KMS-11 (cell line): ENCODE results near the gene GPR162.

ENCODE experiments used
- H2AFZ ChIP-seq: fragments of 200-600 bp; sonication (generic); 2 replicates; pipeline ENCODE4 v1.6.1; 2016; ENCODE audit warnings: antibody characterized with exemption, mixed run types, low read depth
- H3K27ac ChIP-seq: fragments of 200-600 bp; sonication (generic); 2 replicates; pipeline ENCODE4 v1.6.1; 2016; ENCODE audit warnings: mild to moderate bottlenecking, mixed run types
- H3K27me3 ChIP-seq: fragments of 200-600 bp; sonication (generic); 2 replicates; pipeline ENCODE4 v1.6.1; 2017; ENCODE audit warnings: mild to moderate bottlenecking, low read depth, mixed run types, moderate library complexity; ENCODE audit not compliant: insufficient read depth
- H3K36me3 ChIP-seq: fragments of 200-600 bp; sonication (generic); 2 replicates; pipeline ENCODE4 v1.6.1; 2017; ENCODE audit warnings: mild to moderate bottlenecking, mixed run types; ENCODE audit not compliant: insufficient read depth
- H3K4me1 ChIP-seq: fragments of 200-600 bp; sonication (generic); 2 replicates; pipeline ENCODE4 v1.6.1; 2016; ENCODE audit warnings: mild to moderate bottlenecking, low read depth, mixed run types; ENCODE audit not compliant: poor library complexity, severe bottlenecking
- H3K4me2 ChIP-seq: fragments of 200-600 bp; sonication (generic); 2 replicates; pipeline ENCODE4 v1.7.0; 2016; ENCODE audit warnings: mild to moderate bottlenecking, mixed run types
- H3K4me3 ChIP-seq: fragments of 200-600 bp; sonication (generic); IDR thresholded peaks from 2 replicates; pipeline ENCODE4 v1.6.1; 2017; ENCODE audit warnings: low read depth, low read length, mixed read lengths; ENCODE audit not compliant: insufficient read depth
- H3K79me2 ChIP-seq: fragments of 200-600 bp; sonication (generic); 2 replicates; pipeline ENCODE4 v1.6.1; 2016; ENCODE audit warnings: low read depth, mixed run types; ENCODE audit not compliant: insufficient read depth
- H3K9ac ChIP-seq: fragments of 200-600 bp; sonication (generic); 2 replicates; pipeline ENCODE4 v1.6.1; 2016; ENCODE audit warnings: mild to moderate bottlenecking, mixed run types
- H4K20me1 ChIP-seq: fragments of 200-600 bp; sonication (generic); 2 replicates; pipeline ENCODE4 v1.6.1; 2016; ENCODE audit warnings: mild to moderate bottlenecking, mixed run types; ENCODE audit not compliant: insufficient read depth
- TF ChIP-seq, protein P1 (sequence below): fragments of 200-600 bp; sonication (generic); conservative IDR thresholded peaks from 2 replicates; pipeline ENCODE4 v1.6.1; 2017; ENCODE audit warnings: low read depth, mild to moderate bottlenecking, antibody characterized with exemption, low read length, moderate library complexity, mixed read lengths

The GPR162 gene

GRCh38 chr12:6791931-6792520 is 29.6 kb upstream of the GPR162 start:
- Histone ChIP-seq H3K9ac (no peak overlapping the region), H3K4me2 (no peak overlapping the region), H3K4me3 (no peak overlapping the region), H3K36me3 (no peaks in the 10 kb centered on the region), H2AFZ (no peak overlapping the region), H3K27ac (no peak overlapping the region), H4K20me1 (no peaks in the 10 kb centered on the region), H3K79me2 (no peaks in the 10 kb centered on the region), H3K4me1 (no peaks in the 10 kb centered on the region), H3K27me3 (no peaks in the 10 kb centered on the region)
- TF ChIP-seq, protein P1, sequence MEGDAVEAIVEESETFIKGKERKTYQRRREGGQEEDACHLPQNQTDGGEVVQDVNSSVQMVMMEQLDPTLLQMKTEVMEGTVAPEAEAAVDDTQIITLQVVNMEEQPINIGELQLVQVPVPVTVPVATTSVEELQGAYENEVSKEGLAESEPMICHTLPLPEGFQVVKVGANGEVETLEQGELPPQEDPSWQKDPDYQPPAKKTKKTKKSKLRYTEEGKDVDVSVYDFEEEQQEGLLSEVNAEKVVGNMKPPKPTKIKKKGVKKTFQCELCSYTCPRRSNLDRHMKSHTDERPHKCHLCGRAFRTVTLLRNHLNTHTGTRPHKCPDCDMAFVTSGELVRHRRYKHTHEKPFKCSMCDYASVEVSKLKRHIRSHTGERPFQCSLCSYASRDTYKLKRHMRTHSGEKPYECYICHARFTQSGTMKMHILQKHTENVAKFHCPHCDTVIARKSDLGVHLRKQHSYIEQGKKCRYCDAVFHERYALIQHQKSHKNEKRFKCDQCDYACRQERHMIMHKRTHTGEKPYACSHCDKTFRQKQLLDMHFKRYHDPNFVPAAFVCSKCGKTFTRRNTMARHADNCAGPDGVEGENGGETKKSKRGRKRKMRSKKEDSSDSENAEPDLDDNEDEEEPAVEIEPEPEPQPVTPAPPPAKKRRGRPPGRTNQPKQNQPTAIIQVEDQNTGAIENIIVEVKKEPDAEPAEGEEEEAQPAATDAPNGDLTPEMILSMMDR, result no peak

DNA sequence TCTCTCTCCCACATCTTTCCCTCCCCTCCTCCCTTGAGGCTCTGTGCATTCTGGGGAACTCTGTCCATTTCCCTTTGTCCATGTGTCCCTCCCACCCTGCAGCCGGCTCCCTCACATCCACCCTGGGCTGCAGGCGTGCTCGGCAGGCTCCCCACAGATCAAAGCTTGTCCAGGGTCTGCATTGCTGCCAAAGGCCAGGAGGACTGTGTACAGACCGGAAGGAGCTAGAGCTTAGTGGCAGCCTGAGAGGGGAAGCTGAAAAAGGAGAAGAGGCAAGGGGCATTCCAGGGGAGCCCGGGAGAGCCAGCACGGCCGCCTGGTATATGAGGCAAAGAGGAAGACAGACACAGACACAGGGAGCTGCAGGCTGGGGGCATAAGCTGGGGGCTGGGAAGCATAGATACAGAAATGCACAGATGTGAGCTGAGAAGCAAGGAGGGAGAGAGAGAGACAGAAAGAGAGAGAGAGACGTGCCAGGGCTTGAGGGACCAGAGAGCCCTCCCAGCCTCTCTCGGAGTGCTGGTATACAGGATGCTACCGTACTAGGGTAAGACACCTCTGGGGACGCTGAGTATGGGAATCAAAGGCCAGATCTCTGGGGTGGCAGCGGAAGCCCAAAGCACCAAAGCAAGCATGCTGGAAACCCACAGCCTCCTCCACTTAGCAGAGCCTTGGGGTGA is 29.0 kb upstream of the GPR162 start:
- Histone ChIP-seq H3K4me1 (no peaks in the 10 kb centered on the region), H3K4me3 (no peak overlapping the region), H3K36me3 (no peaks in the 10 kb centered on the region), H3K27ac (no peak overlapping the region), H3K27me3 (no peaks in the 10 kb centered on the region), H3K4me2 (no peak overlapping the region), H3K79me2 (no peaks in the 10 kb centered on the region), H2AFZ (no peak overlapping the region), H3K9ac (no peak overlapping the region), H4K20me1 (no peaks in the 10 kb centered on the region)
- TF ChIP-seq, protein P1, result no peak

GRCh38 chr12:6795088-6795487 is 26.5 kb upstream of the GPR162 start:
- Histone ChIP-seq H3K9ac (no peak overlapping the region), H3K27me3 (no peaks in the 10 kb centered on the region), H3K27ac (no peak overlapping the region), H3K4me3 (no peak overlapping the region), H3K4me1 (no peaks in the 10 kb centered on the region), H3K36me3 (no peaks in the 10 kb centered on the region), H2AFZ (no peak overlapping the region), H3K79me2 (no peaks in the 10 kb centered on the region), H4K20me1 (no peaks in the 10 kb centered on the region), H3K4me2 (no peak overlapping the region)
- TF ChIP-seq, protein P1, result no peak

DNA sequence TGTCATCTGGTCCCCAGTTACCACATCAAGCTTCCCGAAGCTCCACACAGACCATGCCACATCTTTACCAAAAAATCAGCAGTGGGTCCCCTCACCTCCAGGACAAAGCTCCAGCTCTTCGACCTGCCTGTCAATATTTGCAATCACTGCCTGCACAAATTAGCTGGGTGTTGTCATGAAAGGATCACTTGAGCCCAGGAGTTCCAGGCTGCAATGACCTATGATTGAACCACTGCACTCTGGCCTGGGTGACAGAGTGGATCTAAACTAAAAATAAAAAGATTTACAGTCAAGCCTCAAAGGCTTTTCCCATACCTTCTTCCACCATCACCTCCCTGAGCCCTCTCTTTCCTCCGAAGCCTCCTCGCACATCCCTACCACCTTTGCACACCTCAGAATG is 25.0 kb upstream of the GPR162 start:
- no peaks in the 10 kb centered on the region for H3K4me1 ChIP-seq
- no peak overlapping the region for H2AFZ ChIP-seq
- no peaks in the 10 kb centered on the region for H3K36me3 ChIP-seq
- no peak overlapping the region for H3K27ac ChIP-seq
- no peak overlapping the region for H3K4me2 ChIP-seq
- no peak overlapping the region for H3K4me3 ChIP-seq
- no peaks in the 10 kb centered on the region for H3K79me2 ChIP-seq
- H3K27me3 ChIP-seq, result no peaks in the 10 kb centered on the region
- H3K9ac ChIP-seq, result no peak overlapping the region
- TF ChIP-seq, protein P1, result no peak
- H4K20me1 ChIP-seq, result no peaks in the 10 kb centered on the region
